ENCODE data around the gene UNC13B. TPM values are rescaled to one million over a fixed set of nuclear protein-coding genes. Genes with fewer than 3 reads are reported as not detected.
"Not testable (repeated sequence)": the region's sequence is repeated elsewhere in the genome, so short reads cannot be mapped to it uniquely, and the experiment has no call there.

UNC13B gene
- total and polyA plus RNA-seq, 3 experiments from 2014 or later: 0.54 to 3.5 (median 3.2) TPM

GRCh38 chr9:35116898-35117551 lies 44.8 kb upstream of the UNC13B start:
- peak overlapping the region; percentile 82 for H3K27ac ChIP-seq (ENCODE audit: low read depth, low read length)
- Mint-ChIP-seq H3K36me3 (peaks cover 0 to 2% (median 0%) of the 10 kb centered on the region in 3 donors), H3K4me1 (peaks cover 38 to 45% (median 42%) of the 10 kb centered on the region in 3 donors), H3K27ac (peak overlapping the region; percentile 92 to 100 (median 96)), H3K4me3 (peak overlapping the region; percentile 86 to 97 (median 89)), H3K27me3 (peaks cover 0 to 1% of the 10 kb centered on the region in 2 donors), H3K9me3 (no peaks in the 10 kb centered on the region)
- H3K27me3 ChIP-seq (ENCODE audit: insufficient read depth, low read length, poor library complexity, severe bottlenecking): no peaks in the 10 kb centered on the region
- H3K36me3 ChIP-seq (ENCODE audit: insufficient read depth, low read length): no peaks in the 10 kb centered on the region
- H3K4me3 ChIP-seq (ENCODE audit: low read length): peak overlapping the region; percentile 61
- peaks cover 33% of the 10 kb centered on the region for H3K4me1 ChIP-seq (ENCODE audit: insufficient read depth, low read length)
- CTCF ChIA-PET: interaction anchor here (0.6 to 5.2 kb wide), 18 partner anchors 10 to 543 kb away, joined by 3 to 50 read pairs (median 4); partner anchors contain the start of genes PIGO, RUSC2, STOML2 and UNC13B
- peak; percentile 82 to 92 (median 83) for DNase-seq
- no peaks in the 10 kb centered on the region for H3K9me3 ChIP-seq (ENCODE audit: low read length)
- POLR2A ChIA-PET: interaction anchor here (0.6 kb wide), 1 partner anchor 515 kb away, joined by 4 read pairs; no protein-coding TSS in a partner anchor

- CTCF ChIA-PET: no interaction called here
- H3K9me3 ChIP-seq (ENCODE audit: low read length): no peaks in the 10 kb centered on the region
Observed at GRCh38 chr9:35134920-35135319, 26.9 kb upstream of the UNC13B start.

GRCh38 chr9:35135988-35136387 lies 25.8 kb upstream of the UNC13B start:
- H3K9me3 Mint-ChIP-seq: peaks cover 0 to 4% (median 3%) of the 10 kb centered on the region in 5 donors
- POLR2A ChIA-PET: no interaction called here
- peaks cover 1 to 4% of the 10 kb centered on the region in 2 donors for H3K27me3 Mint-ChIP-seq
- H3K27me3 ChIP-seq (ENCODE audit: insufficient read depth, low read length, poor library complexity, severe bottlenecking): no peaks in the 10 kb centered on the region
- no peak overlapping the region for H3K27ac Mint-ChIP-seq
- H3K36me3 Mint-ChIP-seq: peaks cover 0 to 5% (median 2%) of the 10 kb centered on the region in 3 donors
- no peaks in the 10 kb centered on the region for H3K36me3 ChIP-seq (ENCODE audit: insufficient read depth, low read length)
- H3K9me3 ChIP-seq (ENCODE audit: low read length): no peaks in the 10 kb centered on the region
- CTCF ChIA-PET: interaction anchor here (0.8 kb wide), 1 partner anchor 20 kb away, joined by 3 read pairs; the partner anchor contains the start of gene ATOSB
- H3K4me1 Mint-ChIP-seq: no peaks in the 10 kb centered on the region
- no peaks in the 10 kb centered on the region for H3K4me1 ChIP-seq (ENCODE audit: insufficient read depth, low read length)
- no peak overlapping the region for H3K27ac ChIP-seq (ENCODE audit: low read depth, low read length)
- no peak overlapping the region for H3K4me3 Mint-ChIP-seq
- no peak for DNase-seq
- no peak overlapping the region for H3K4me3 ChIP-seq (ENCODE audit: low read length)

More at GRCh38 chr9:35134920-35135319, 26.9 kb upstream of the UNC13B start:
- Mint-ChIP-seq H3K4me1 (no peaks in the 10 kb centered on the region), H3K4me3 (no peak overlapping the region), H3K9me3 (peaks cover 0 to 2% (median 0%) of the 10 kb centered on the region in 5 donors), H3K36me3 (no peaks in the 10 kb centered on the region), H3K27ac (no peak overlapping the region), H3K27me3 (peaks cover 0 to 4% of the 10 kb centered on the region in 2 donors)
- Histone ChIP-seq H3K27ac (ENCODE audit: low read depth, low read length) (no peak overlapping the region), H3K27me3 (ENCODE audit: insufficient read depth, low read length, poor library complexity, severe bottlenecking) (no peaks in the 10 kb centered on the region), H3K4me1 (ENCODE audit: insufficient read depth, low read length) (no peaks in the 10 kb centered on the region), H3K4me3 (ENCODE audit: low read length) (no peak overlapping the region), H3K36me3 (ENCODE audit: insufficient read depth, low read length) (no peaks in the 10 kb centered on the region)
- POLR2A ChIA-PET: no interaction called here
- no peak for DNase-seq

- H3K4me1 ChIP-seq (ENCODE audit: insufficient read depth, low read length): no peaks in the 10 kb centered on the region
- peaks cover 0 to 6% (median 2%) of the 10 kb centered on the region in 3 donors for H3K36me3 Mint-ChIP-seq
- H3K27ac ChIP-seq (ENCODE audit: low read depth, low read length): no peak overlapping the region
- H3K9me3 Mint-ChIP-seq: peaks cover 0 to 8% (median 6%) of the 10 kb centered on the region in 5 donors
- ChIA-PET POLR2A (no interaction called here), CTCF (no interaction called here)
- H3K27ac Mint-ChIP-seq: no peak overlapping the region
- H3K4me1 Mint-ChIP-seq: no peaks in the 10 kb centered on the region
- peaks cover 2 to 4% of the 10 kb centered on the region in 2 donors for H3K27me3 Mint-ChIP-seq
- no peaks in the 10 kb centered on the region for H3K36me3 ChIP-seq (ENCODE audit: insufficient read depth, low read length)
- no peaks in the 10 kb centered on the region for H3K27me3 ChIP-seq (ENCODE audit: insufficient read depth, low read length, poor library complexity, severe bottlenecking)
- no peak for DNase-seq
- H3K9me3 ChIP-seq (ENCODE audit: low read length): peaks cover under 1% of the 10 kb centered on the region
- H3K4me3 Mint-ChIP-seq: no peak overlapping the region
- no peak overlapping the region for H3K4me3 ChIP-seq (ENCODE audit: low read length)
Observed at GRCh38 chr9:35136866-35137265, 24.9 kb upstream of the UNC13B start.

- Mint-ChIP-seq H3K27me3 (peaks cover 5 to 12% of the 10 kb centered on the region in 2 donors), H3K36me3 (peaks cover 1 to 6% (median 2%) of the 10 kb centered on the region in 3 donors), H3K4me1 (no peaks in the 10 kb centered on the region), H3K27ac (no peak overlapping the region), H3K9me3 (peaks cover 0 to 33% (median 30%) of the 10 kb centered on the region in 5 donors), H3K4me3 (no peak overlapping the region)
- Histone ChIP-seq H3K9me3 (ENCODE audit: low read length) (peaks cover 9% of the 10 kb centered on the region), H3K4me3 (ENCODE audit: low read length) (no peak overlapping the region), H3K36me3 (ENCODE audit: insufficient read depth, low read length) (no peaks in the 10 kb centered on the region), H3K27ac (ENCODE audit: low read depth, low read length) (no peak overlapping the region), H3K27me3 (ENCODE audit: insufficient read depth, low read length, poor library complexity, severe bottlenecking) (no peaks in the 10 kb centered on the region), H3K4me1 (ENCODE audit: insufficient read depth, low read length) (no peaks in the 10 kb centered on the region)
- POLR2A ChIA-PET: no interaction called here
- no peak for DNase-seq
- CTCF ChIA-PET: no interaction called here
Observed at GRCh38 chr9:35140093-35140492, 21.7 kb upstream of the UNC13B start.

GRCh38 chr9:35142037-35142436 lies 19.8 kb upstream of the UNC13B start:
- peaks cover 5 to 9% of the 10 kb centered on the region in 2 donors for H3K27me3 Mint-ChIP-seq
- no peak overlapping the region for H3K4me3 ChIP-seq (ENCODE audit: low read length)
- H3K4me3 Mint-ChIP-seq: no peak overlapping the region
- H3K4me1 Mint-ChIP-seq: no peaks in the 10 kb centered on the region
- peaks cover 9% of the 10 kb centered on the region for H3K9me3 ChIP-seq (ENCODE audit: low read length)
- H3K36me3 Mint-ChIP-seq: peaks cover 1 to 6% (median 2%) of the 10 kb centered on the region in 3 donors
- no peak overlapping the region for H3K27ac ChIP-seq (ENCODE audit: low read depth, low read length)
- DNase-seq: no peak
- H3K27ac Mint-ChIP-seq: no peak overlapping the region
- H3K36me3 ChIP-seq (ENCODE audit: insufficient read depth, low read length): no peaks in the 10 kb centered on the region
- no peaks in the 10 kb centered on the region for H3K4me1 ChIP-seq (ENCODE audit: insufficient read depth, low read length)
- CTCF ChIA-PET: no interaction called here
- H3K27me3 ChIP-seq (ENCODE audit: insufficient read depth, low read length, poor library complexity, severe bottlenecking): no peaks in the 10 kb centered on the region
- peaks cover 5 to 39% (median 35%) of the 10 kb centered on the region in 5 donors for H3K9me3 Mint-ChIP-seq
- POLR2A ChIA-PET: no interaction called here

GRCh38 chr9:35147941-35148563 lies 13.8 kb upstream of the UNC13B start:
- H3K27me3 ChIP-seq (ENCODE audit: insufficient read depth, low read length, poor library complexity, severe bottlenecking); CTCF ChIA-PET; H3K4me3 ChIP-seq (ENCODE audit: low read length); H3K4me1 ChIP-seq (ENCODE audit: insufficient read depth, low read length); H3K36me3 ChIP-seq (ENCODE audit: insufficient read depth, low read length); POLR2A ChIA-PET; H3K4me3 Mint-ChIP-seq; H3K27ac ChIP-seq (ENCODE audit: low read depth, low read length); H3K4me1 Mint-ChIP-seq; H3K27ac Mint-ChIP-seq; H3K9me3 ChIP-seq (ENCODE audit: low read length); DNase-seq: not testable (repeated sequence)
- Mint-ChIP-seq H3K9me3 (peaks cover 28 to 51% (median 48%) of the 10 kb centered on the region in 5 donors), H3K36me3 (peaks cover 0 to 16% (median 1%) of the 10 kb centered on the region in 3 donors), H3K27me3 (peaks cover 3 to 10% of the 10 kb centered on the region in 2 donors)

GRCh38 chr9:35152926-35153325 lies 8.9 kb upstream of the UNC13B start:
- Mint-ChIP-seq H3K9me3 (peaks cover 14 to 22% (median 21%) of the 10 kb centered on the region in 5 donors), H3K36me3 (peaks cover 0 to 12% (median 0%) of the 10 kb centered on the region in 3 donors), H3K4me1 (no peaks in the 10 kb centered on the region), H3K27me3 (peaks cover 0 to 3% of the 10 kb centered on the region in 2 donors), H3K27ac (no peak overlapping the region), H3K4me3 (no peak overlapping the region)
- H3K4me3 ChIP-seq (ENCODE audit: low read length): no peak overlapping the region
- H3K36me3 ChIP-seq (ENCODE audit: insufficient read depth, low read length): no peaks in the 10 kb centered on the region
- H3K27me3 ChIP-seq (ENCODE audit: insufficient read depth, low read length, poor library complexity, severe bottlenecking): no peaks in the 10 kb centered on the region
- H3K27ac ChIP-seq (ENCODE audit: low read depth, low read length): no peak overlapping the region
- POLR2A ChIA-PET: no interaction called here
- CTCF ChIA-PET: no interaction called here
- H3K9me3 ChIP-seq (ENCODE audit: low read length): peaks cover 3% of the 10 kb centered on the region
- H3K4me1 ChIP-seq (ENCODE audit: insufficient read depth, low read length): no peaks in the 10 kb centered on the region
- DNase-seq: no peak

Data from CD8-positive, alpha-beta memory T cell (primary cell).